HL-60 (cell line): ENCODE measurements around the gene GMPR.

Source experiments
- DNase-seq, 2 experiments: peaks; one replicate each; pipeline ENCODE4 v3.0.0-alpha.2; 2010 to 2020; ENCODE audit warnings: low read depth in 1 of 2, low spot score in 1 of 2
- H3K27ac ChIP-seq: fragments of 250-450 bp; sonication (Bioruptor Pico); replicated peaks from 2 replicates; pipeline ENCODE4 v1.5.1; 2020; ENCODE audit warnings: mild to moderate bottlenecking, moderate library complexity
- H3K27me3 ChIP-seq: fragments of 250-450 bp; sonication (Bioruptor Pico); 2 replicates; pipeline ENCODE4 v1.5.1; 2021; ENCODE audit warnings: mild to moderate bottlenecking, moderate library complexity; ENCODE audit not compliant: insufficient read depth, poor library complexity, severe bottlenecking
- H3K4me3 ChIP-seq: replicated peaks from 2 replicates; pipeline ENCODE4 v1.5.1; 2011; ENCODE audit warnings: mild to moderate bottlenecking, control low read depth, low read length; ENCODE audit not compliant: insufficient read depth
- GABPA ChIP-seq: IDR thresholded peaks from 2 replicates; pipeline ENCODE4 v1.6.1; 2012; ENCODE audit warnings: low read depth
- POLR2AphosphoS5 ChIP-seq: IDR thresholded peaks from 2 replicates; pipeline ENCODE4 v1.6.1; 2012; ENCODE audit warnings: low read depth
- REST ChIP-seq: IDR thresholded peaks from 2 replicates; pipeline ENCODE4 v1.6.1; 2012; ENCODE audit warnings: low read depth; ENCODE audit not compliant: insufficient replicate concordance
- SPI1 ChIP-seq: IDR thresholded peaks from 2 replicates; pipeline ENCODE4 v1.6.1; 2012; ENCODE audit warnings: low read depth, mild to moderate bottlenecking, borderline replicate concordance
- TF ChIP-seq, protein P1 (sequence below): IDR thresholded peaks from one replicate; pipeline ENCODE4 v1.5.1; 2011; ENCODE audit warnings: low read length, control low read depth, inconsistent platforms; ENCODE audit not compliant: insufficient read depth

Gene GMPR

GRCh38 chr6:16339265-16339587 lies 100.8 kb downstream of the GMPR start:
- Histone ChIP-seq H3K27ac (no peak overlapping the region), H3K27me3 (no peaks in the 10 kb centered on the region), H3K4me3 (no peak overlapping the region)
- TF ChIP-seq, protein P1, sequence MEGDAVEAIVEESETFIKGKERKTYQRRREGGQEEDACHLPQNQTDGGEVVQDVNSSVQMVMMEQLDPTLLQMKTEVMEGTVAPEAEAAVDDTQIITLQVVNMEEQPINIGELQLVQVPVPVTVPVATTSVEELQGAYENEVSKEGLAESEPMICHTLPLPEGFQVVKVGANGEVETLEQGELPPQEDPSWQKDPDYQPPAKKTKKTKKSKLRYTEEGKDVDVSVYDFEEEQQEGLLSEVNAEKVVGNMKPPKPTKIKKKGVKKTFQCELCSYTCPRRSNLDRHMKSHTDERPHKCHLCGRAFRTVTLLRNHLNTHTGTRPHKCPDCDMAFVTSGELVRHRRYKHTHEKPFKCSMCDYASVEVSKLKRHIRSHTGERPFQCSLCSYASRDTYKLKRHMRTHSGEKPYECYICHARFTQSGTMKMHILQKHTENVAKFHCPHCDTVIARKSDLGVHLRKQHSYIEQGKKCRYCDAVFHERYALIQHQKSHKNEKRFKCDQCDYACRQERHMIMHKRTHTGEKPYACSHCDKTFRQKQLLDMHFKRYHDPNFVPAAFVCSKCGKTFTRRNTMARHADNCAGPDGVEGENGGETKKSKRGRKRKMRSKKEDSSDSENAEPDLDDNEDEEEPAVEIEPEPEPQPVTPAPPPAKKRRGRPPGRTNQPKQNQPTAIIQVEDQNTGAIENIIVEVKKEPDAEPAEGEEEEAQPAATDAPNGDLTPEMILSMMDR: no peak
- TF ChIP-seq REST: no peak
- TF ChIP-seq POLR2AphosphoS5: no peak
- TF ChIP-seq GABPA: no peak
- TF ChIP-seq SPI1: no peak
- DNase-seq: no peak

DNA sequence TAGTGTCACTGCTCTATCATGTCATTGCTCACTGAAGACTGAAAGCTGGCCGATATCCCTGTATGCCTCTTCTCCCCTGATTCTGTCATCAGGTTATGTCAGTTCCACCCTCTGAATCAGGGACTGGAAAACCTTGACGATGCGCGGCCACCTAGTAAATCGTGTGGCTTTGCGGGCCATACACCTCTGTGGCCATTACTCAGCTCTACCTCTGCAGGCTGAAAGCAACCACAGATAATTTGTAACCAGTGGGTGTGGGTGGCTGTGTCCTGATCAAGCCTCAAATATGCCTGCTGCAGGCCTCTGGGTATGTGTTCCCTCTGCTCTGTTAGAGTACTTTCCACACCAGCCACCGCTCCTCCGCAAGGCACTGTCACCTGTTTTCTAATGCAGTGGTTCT lies 105.2 kb downstream of the GMPR start:
- H3K4me3 ChIP-seq: no peak overlapping the region
- H3K27ac ChIP-seq: no peak overlapping the region
- no peak for TF ChIP-seq REST
- TF ChIP-seq, protein P1: no peak
- TF ChIP-seq POLR2AphosphoS5: no peak
- no peak for TF ChIP-seq SPI1
- no peak for TF ChIP-seq GABPA
- no peak for DNase-seq
- H3K27me3 ChIP-seq: no peaks in the 10 kb centered on the region

DNA sequence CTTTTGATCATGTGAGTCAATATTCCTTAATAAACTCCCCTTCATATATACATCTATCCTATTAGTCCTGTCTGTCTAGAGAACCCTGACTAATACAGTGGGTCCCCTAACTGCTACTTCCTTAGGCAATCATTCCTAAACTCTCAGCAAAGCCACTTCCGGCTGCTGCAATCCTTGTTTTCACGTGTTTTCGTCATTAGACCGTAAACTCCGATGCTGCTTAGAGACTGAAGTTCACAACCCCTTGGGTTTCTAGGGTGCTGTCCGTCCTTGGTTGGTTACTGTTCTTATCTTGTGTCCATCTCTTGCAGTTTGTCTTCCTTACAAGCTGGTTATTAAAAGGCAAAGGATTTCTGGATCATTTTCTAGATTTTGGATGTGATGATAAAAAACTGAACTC lies 106.4 kb downstream of the GMPR start:
- Histone ChIP-seq H3K4me3 (no peak overlapping the region), H3K27ac (no peak overlapping the region), H3K27me3 (no peaks in the 10 kb centered on the region)
- DNase-seq: no peak
- TF ChIP-seq REST (no peak), GABPA (no peak), SPI1 (no peak), POLR2AphosphoS5 (no peak)
- TF ChIP-seq, protein P1: no peak
